ENCODE results near the gene CNOT2.

GRCh38 chr12:70277973-70278372 is 34.7 kb downstream of the CNOT2 start:
- TF ChIP-seq CTCF (optimal IDR thresholded peaks at IDR 0.05 in 1 of 3, IDR thresholded peaks at IDR 0.05 in 1 of 3, conservative IDR thresholded peaks at IDR 0.05 in 1 of 3; ENCODE audit: extremely low read depth in 1 of 3, insufficient read depth in 2 of 3, low read length in 3 of 3) (no peak), EZH2 (IDR thresholded peaks at IDR 0.05; ENCODE audit: low read length) (no peak)
